ENCODE measurements around the gene STAT6. TPM values are rescaled to one million over a fixed set of nuclear protein-coding genes. Genes with fewer than 3 reads are reported as not detected.

STAT6 gene
- total and polyA plus RNA-seq, 10 of the 15 experiments (the other 5 are each of a cell fraction or from before 2014, with no cell fraction given) = 14.2 to 176 (median 89.6) TPM

GRCh38 chr12:57110104-57111030, 795 bp downstream of the STAT6 start (continued):
- peak; percentile 21; the same call in 1 of the 2 replicates for TF ChIP-seq CBFB (IDR thresholded peaks at IDR 0.05; ENCODE audit: low read depth)
- peak; percentile 20 for TF ChIP-seq IKZF1 (conservative IDR thresholded peaks at IDR 0.05)
- TF ChIP-seq HCFC1 (IDR thresholded peaks at IDR 0.05; ENCODE audit: low read length) = no peak
- TF ChIP-seq TAF1 (IDR thresholded peaks at IDR 0.05; ENCODE audit: borderline replicate concordance, low read depth, low read length) = 0 out of 2 replicates have a peak, but pooled peaks have one; percentile 38
- TF ChIP-seq BCL11A (IDR thresholded peaks at IDR 0.05; ENCODE audit: low read depth, low read length) = no peak
- no peak for TF ChIP-seq BRCA1 (IDR thresholded peaks at IDR 0.05; ENCODE audit: low read depth, low read length)
- TF ChIP-seq CHD2 (IDR thresholded peaks at IDR 0.05; ENCODE audit: borderline replicate concordance, low read depth, low read length) = no peak
- TF ChIP-seq WRNIP1 (IDR thresholded peaks at IDR 0.05; ENCODE audit: borderline replicate concordance, low read depth, low read length) = no peak
- no peak for TF ChIP-seq ZBTB11 (CRISPR knock-in tag; IDR thresholded peaks at IDR 0.05)
- no peak for TF ChIP-seq MYB (IDR thresholded peaks at IDR 0.05; ENCODE audit: borderline replicate concordance, low read depth, low read length)
- TF ChIP-seq BMI1 (IDR thresholded peaks at IDR 0.05; ENCODE audit: borderline replicate concordance) = no peak
- TF ChIP-seq HSF1 (IDR thresholded peaks at IDR 0.05; ENCODE audit: low read depth, low read length) = no peak
- TF ChIP-seq MTA2 (IDR thresholded peaks at IDR 0.05; ENCODE audit: low read depth) = peak; percentile 24; the same call in 1 of the 2 replicates
- no peak for TF ChIP-seq ZNF384 (IDR thresholded peaks at IDR 0.05; ENCODE audit: borderline replicate concordance, low read depth, low read length)
- TF ChIP-seq NFYB (IDR thresholded peaks at IDR 0.05; ENCODE audit: insufficient read depth, low read depth, low read length) = no peak
- TF ChIP-seq SUZ12 (IDR thresholded peaks at IDR 0.05; ENCODE audit: unreplicated experiment) = no peak
- no peak for TF ChIP-seq TBL1XR1 (IDR thresholded peaks at IDR 0.05; ENCODE audit: low read depth, low read length)
- TF ChIP-seq ZBED1 (IDR thresholded peaks at IDR 0.05; ENCODE audit: borderline replicate concordance) = no peak
- TF ChIP-seq SMARCA5 (IDR thresholded peaks at IDR 0.05) = 0 out of 2 replicates have a peak, but pooled peaks have one; percentile 35
- TF ChIP-seq MAX (IDR thresholded peaks at IDR 0.05; ENCODE audit: low read depth, low read length) = no peak
- peak; percentile 62 for TF ChIP-seq NR2F1 (conservative IDR thresholded peaks at IDR 0.05)
- peak; percentile 32; the same call in 1 of the 2 replicates for TF ChIP-seq DPF2 (IDR thresholded peaks at IDR 0.05)
- 0 out of 2 replicates have a peak, but pooled peaks have one; percentile 33 for TF ChIP-seq CREB1 (IDR thresholded peaks at IDR 0.05; ENCODE audit: low read depth)
- no peak for TF ChIP-seq KDM1A (IDR thresholded peaks at IDR 0.05; ENCODE audit: borderline replicate concordance)
